IMR-90 (cell line): ENCODE data around the gene TMED10. TPM values are rescaled to one million over a fixed set of nuclear protein-coding genes. Genes with fewer than 3 reads are reported as not detected.

Source experiments
- ATAC-seq: fragments of 200-7000 bp; cut with Tn5 transposase; 2 replicates; pipeline ENCODE4 v1.9.1; 2020; ENCODE audit warnings: low read depth, mild to moderate bottlenecking, moderate library complexity
- BruUV-seq: library from RNA; stranded (reverse); fragments of 400-500 nt; replicated peaks from 2 replicates; lab custom pipeline; 2021; lab: Mats Ljungman, UMichigan
- CTCF ChIA-PET: fragments of 300-600 bp; formaldehyde crosslinking; extraction: SDS; loops from one replicate; lab custom pipeline; 2021; ENCODE audit warnings: antibody characterized with exemption; lab: Yijun Ruan, JAX
- POLR2A ChIA-PET: fragments of 300-600 bp; sonication (Branson Sonifier 250); formaldehyde crosslinking; loops from one replicate; lab custom pipeline; 2022; ENCODE audit warnings: antibody characterized with exemption; ENCODE audit not compliant: unreplicated experiment; lab: Charles Lee
- DNase-seq: peaks from one replicate; pipeline ENCODE4 v3.0.0; 2013
- H2AFZ ChIP-seq: replicated peaks from 2 replicates; pipeline ENCODE3; 2013; ENCODE audit warnings: low read length, mild to moderate bottlenecking; ENCODE audit not compliant: poor library complexity
- H2AK5ac ChIP-seq: 2 replicates; pipeline ENCODE4 v1.6.1; 2013; ENCODE audit warnings: low read depth, low read length, inconsistent platforms
- H2AK9ac ChIP-seq: replicated peaks from 2 replicates; pipeline ENCODE3; 2013; ENCODE audit warnings: mild to moderate bottlenecking, low read depth, low read length, moderate library complexity; ENCODE audit not compliant: poor library complexity
- H2BK120ac ChIP-seq: 2 replicates; pipeline ENCODE4 v1.6.1; 2013; ENCODE audit warnings: low read depth, low read length, inconsistent platforms
- H2BK15ac ChIP-seq: 3 replicates; pipeline ENCODE4 v1.6.1; 2013; ENCODE audit warnings: low read depth, low read length, inconsistent platforms
- H2BK20ac ChIP-seq: 2 replicates; pipeline ENCODE4 v1.6.1; 2013; ENCODE audit warnings: low read depth, mild to moderate bottlenecking, inconsistent platforms, low read length, moderate library complexity
- H2BK5ac ChIP-seq: 2 replicates; pipeline ENCODE4 v1.6.1; 2013; ENCODE audit warnings: mild to moderate bottlenecking, low read depth, low read length, inconsistent platforms; ENCODE audit not compliant: poor library complexity, severe bottlenecking
- H3K14ac ChIP-seq: replicated peaks from 2 replicates; pipeline ENCODE4 v1.6.1; 2013; ENCODE audit warnings: low read depth, low read length, inconsistent platforms
- H3K18ac ChIP-seq: 2 replicates; pipeline ENCODE4 v1.6.1; 2013; ENCODE audit warnings: low read depth, low read length, control low read depth
- H3K23ac ChIP-seq: 2 replicates; pipeline ENCODE4 v1.6.1; 2013; ENCODE audit warnings: low read depth, low read length, inconsistent platforms
- H3K27ac ChIP-seq: 2 replicates; pipeline ENCODE4 v1.5.1; 2013; ENCODE audit warnings: mild to moderate bottlenecking, control low read depth, low read length; ENCODE audit not compliant: insufficient read depth
- H3K27me3 ChIP-seq: 2 replicates; pipeline ENCODE4 v1.6.1; 2013; ENCODE audit warnings: low read length; ENCODE audit not compliant: control insufficient read depth, insufficient read depth
- H3K36me3 ChIP-seq: 2 replicates; pipeline ENCODE4 v1.6.1; 2013; ENCODE audit warnings: low read length, mixed read lengths; ENCODE audit not compliant: control insufficient read depth, insufficient read depth
- H3K4ac ChIP-seq: 2 replicates; pipeline ENCODE4 v1.6.1; 2013; ENCODE audit warnings: low read depth, low read length, inconsistent platforms
- H3K4me1 ChIP-seq: 2 replicates; pipeline ENCODE4 v1.6.1; 2013; ENCODE audit warnings: low read length, mixed read lengths; ENCODE audit not compliant: control insufficient read depth, insufficient read depth
- H3K4me2 ChIP-seq: 2 replicates; pipeline ENCODE4 v1.6.1; 2013; ENCODE audit warnings: low read depth, mild to moderate bottlenecking, control low read depth, low read length, moderate library complexity
- H3K4me3 ChIP-seq: 2 replicates; pipeline ENCODE4 v1.5.1; 2013; ENCODE audit warnings: low read depth, mild to moderate bottlenecking, control low read depth, low read length, moderate library complexity; ENCODE audit not compliant: insufficient read depth
- H3K56ac ChIP-seq: 2 replicates; pipeline ENCODE4 v1.6.1; 2013; ENCODE audit warnings: low read length, inconsistent platforms; ENCODE audit not compliant: insufficient read depth; ENCODE audit errors: extremely low read depth
- H3K79me1 ChIP-seq, 2 experiments: 2 replicates each; pipeline ENCODE4 v1.6.1; 2013; ENCODE audit warnings: low read length in 2 of 2, inconsistent platforms in 1 of 2, low read depth in 1 of 2
- H3K9ac ChIP-seq: 2 replicates; pipeline ENCODE4 v1.6.1; 2013; ENCODE audit warnings: low read depth, low read length, control low read depth
- H3K9me1 ChIP-seq: 2 replicates; pipeline ENCODE4 v1.6.1; 2013; ENCODE audit warnings: low read length, inconsistent platforms; ENCODE audit not compliant: insufficient read depth
- H3K9me3 ChIP-seq: 2 replicates; pipeline ENCODE4 v1.6.1; 2013; ENCODE audit warnings: low read length; ENCODE audit not compliant: control insufficient read depth, insufficient read depth
- H4K20me1 ChIP-seq: 2 replicates; pipeline ENCODE4 v1.6.1; 2013; ENCODE audit warnings: low read length, inconsistent platforms; ENCODE audit not compliant: insufficient read depth
- H4K5ac ChIP-seq: 2 replicates; pipeline ENCODE4 v1.6.1; 2013; ENCODE audit warnings: mild to moderate bottlenecking, low read depth, low read length, control low read depth
- H4K8ac ChIP-seq, 2 experiments: 2 replicates each; pipeline ENCODE4 v1.6.1; 2013; ENCODE audit warnings: low read depth in 2 of 2, low read length in 2 of 2, control low read depth in 1 of 2, inconsistent platforms in 1 of 2
- H4K91ac ChIP-seq: 2 replicates; pipeline ENCODE4 v1.6.1; 2013; ENCODE audit warnings: low read depth, low read length, inconsistent platforms; ENCODE audit not compliant: insufficient read depth
- BHLHE40 ChIP-seq: fragments of 150-350 bp; IDR thresholded peaks from 2 replicates; pipeline ENCODE4 v1.6.1; 2016; ENCODE audit warnings: mild to moderate bottlenecking, low read depth, low read length
- CTCF ChIP-seq: conservative IDR thresholded peaks from 2 replicates; pipeline ENCODE4 v1.5.1; 2012; ENCODE audit warnings: mild to moderate bottlenecking, low read depth, low read length, improper control_type of control experiment
- MAFK ChIP-seq: IDR thresholded peaks from 2 replicates; pipeline ENCODE4 v1.6.1; 2012; ENCODE audit warnings: low read depth, low read length, improper control_type of control experiment
- NFE2L2 ChIP-seq: fragments of 150-350 bp; IDR thresholded peaks from 2 replicates; pipeline ENCODE4 v1.6.1; 2016; ENCODE audit warnings: low read depth, mild to moderate bottlenecking, low read length
- POLR2A ChIP-seq: IDR thresholded peaks from 2 replicates; pipeline ENCODE4 v1.6.1; 2012; ENCODE audit warnings: mild to moderate bottlenecking, low read depth, low read length
- RAD21 ChIP-seq: IDR thresholded peaks from 2 replicates; pipeline ENCODE4 v1.6.1; 2012; ENCODE audit warnings: low read length, improper control_type of control experiment
- WGBS, 2 experiments: methylation state at CpG; one replicate each; pipeline versions ENCODE4 v1.1.5 to v1.1.7; 2013; ENCODE audit warnings: missing lambda C conversion rate in 2 of 2; ENCODE audit not compliant: insufficient read length in 1 of 2; ENCODE audit errors: extremely low coverage in 2 of 2; 5-methylcytosine and 5-hydroxymethylcytosine counted together
- dilution Hi-C: fragments of 300-500 bp; cut with HindIII; formaldehyde crosslinking; loops from one replicate; pipeline ENCODE4 v1.14.3; 2018; ENCODE audit warnings: low sequenced_read_pairs; ENCODE audit not compliant: unreplicated experiment
- in situ Hi-C: fragments of 300-500 bp; cut with MboI; formaldehyde crosslinking; loops from 3 replicates; pipeline ENCODE4 v1.14.3; 2019; ENCODE audit warnings: low sequenced_read_pairs, inconsistent platforms, mixed read lengths
- intact Hi-C: fragments of 100-400 bp; cut with micrococcal nuclease; formaldehyde crosslinking; loops from 2 replicates; pipeline ENCODE4 v1.10.0; 2022
- polyA plus RNA-seq, 3 experiments: library from polyadenylated mRNA; depleted of rRNA; stranded (reverse); fragments of >200 nt; gene quantifications; 2 replicates each; pipeline ENCODE4 v1.2.3, GENCODE V29; 2012; ENCODE audit warnings: low replicate concordance in 1 of 3
- total RNA-seq: library from RNA; depleted of rRNA; stranded (reverse); fragments of >200 nt; gene quantifications from 2 replicates; pipeline ENCODE4 v1.2.3, GENCODE V29; 2012
- TF ChIP-seq, protein P1 (sequence below): fragments of 150-350 bp; IDR thresholded peaks from 2 replicates; pipeline ENCODE4 v1.6.1; 2016; ENCODE audit warnings: low read depth, mild to moderate bottlenecking, low read length, moderate library complexity, borderline replicate concordance

The TMED10 gene
- total and polyA plus RNA-seq, 2 of the 4 experiments (the other 2 are of a cell fraction): 254 to 441 TPM

DNA sequence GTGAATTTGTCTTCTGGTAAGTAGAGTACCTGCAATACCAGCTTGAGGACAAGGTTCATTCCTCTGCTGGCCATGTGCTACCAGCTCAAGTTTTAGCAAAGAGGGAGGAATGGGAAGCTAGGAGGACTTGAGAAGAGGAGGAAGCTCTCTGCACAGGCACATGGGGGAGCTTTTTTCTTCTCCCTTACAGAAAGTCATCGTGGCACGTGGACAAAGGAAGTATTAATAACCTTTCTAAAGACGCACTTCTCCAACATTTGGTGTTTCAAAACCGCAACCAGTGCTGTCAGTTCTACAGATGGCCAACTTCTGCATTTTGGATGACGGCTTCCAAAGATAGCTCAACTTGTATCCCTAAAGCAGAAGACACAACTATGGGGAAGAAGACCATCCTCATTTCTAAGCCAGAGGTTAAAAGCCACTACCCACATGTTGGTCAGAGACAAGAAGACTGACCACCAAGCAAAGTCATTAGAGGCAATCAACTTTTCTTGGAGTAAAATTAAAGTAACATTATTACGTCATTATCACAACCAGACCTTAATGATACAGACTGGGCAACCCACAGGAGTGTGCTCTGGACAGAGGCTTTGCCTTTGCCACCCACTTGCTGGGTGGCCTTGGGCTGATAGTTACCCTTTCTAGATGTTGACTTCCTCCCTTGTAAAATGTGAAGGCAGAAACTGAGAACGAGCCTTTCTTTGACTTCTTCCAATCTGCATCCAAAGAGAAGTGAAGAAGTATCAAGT, 12.3 kb upstream of the TMED10 start:
- H4K5ac ChIP-seq: no peak overlapping the region
- no peak overlapping the region for H2AK9ac ChIP-seq
- H2BK20ac ChIP-seq: no peak overlapping the region
- H2AK5ac ChIP-seq: no peak overlapping the region
- no peak overlapping the region for H3K18ac ChIP-seq
- in situ Hi-C loops (no loop called here), intact Hi-C loops (no loop called here), dilution Hi-C loops (no loop called here)
- no CpG with 5 or more reads among the region's 7 CpGs for WGBS, 2 experiments
- H3K36me3 ChIP-seq: no peaks in the 10 kb centered on the region
- no peak overlapping the region for H3K14ac ChIP-seq
- no peak for ATAC-seq
- H2AFZ ChIP-seq: no peak overlapping the region
- H3K4ac ChIP-seq: no peak overlapping the region
- TF ChIP-seq MAFK: no peak
- TF ChIP-seq RAD21: no peak
- TF ChIP-seq NFE2L2: no peak
- no peak for TF ChIP-seq BHLHE40
- TF ChIP-seq, protein P1, sequence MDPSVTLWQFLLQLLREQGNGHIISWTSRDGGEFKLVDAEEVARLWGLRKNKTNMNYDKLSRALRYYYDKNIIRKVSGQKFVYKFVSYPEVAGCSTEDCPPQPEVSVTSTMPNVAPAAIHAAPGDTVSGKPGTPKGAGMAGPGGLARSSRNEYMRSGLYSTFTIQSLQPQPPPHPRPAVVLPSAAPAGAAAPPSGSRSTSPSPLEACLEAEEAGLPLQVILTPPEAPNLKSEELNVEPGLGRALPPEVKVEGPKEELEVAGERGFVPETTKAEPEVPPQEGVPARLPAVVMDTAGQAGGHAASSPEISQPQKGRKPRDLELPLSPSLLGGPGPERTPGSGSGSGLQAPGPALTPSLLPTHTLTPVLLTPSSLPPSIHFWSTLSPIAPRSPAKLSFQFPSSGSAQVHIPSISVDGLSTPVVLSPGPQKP: no peak
- TF ChIP-seq POLR2A: no peak
- TF ChIP-seq CTCF: no peak
- H4K8ac ChIP-seq: no peak overlapping the region
- no peak for DNase-seq
- no peaks in the 10 kb centered on the region for H3K9me1 ChIP-seq
- H2BK15ac ChIP-seq: no peak overlapping the region
- no peaks in the 10 kb centered on the region for H3K79me1 ChIP-seq
- no peak overlapping the region for H2BK120ac ChIP-seq
- H3K9ac ChIP-seq: no peak overlapping the region
- CTCF ChIA-PET: no interaction called here
- H3K4me3 ChIP-seq: no peak overlapping the region
- H2BK5ac ChIP-seq: no peak overlapping the region
- no peaks in the 10 kb centered on the region for H4K20me1 ChIP-seq
- no peaks in the 10 kb centered on the region for H3K9me3 ChIP-seq
- H3K4me1 ChIP-seq: peaks cover 3% of the 10 kb centered on the region; the same call in 1 of the 2 replicates
- no TSS peak for BruUV-seq
- H3K27ac ChIP-seq: no peak overlapping the region
- POLR2A ChIA-PET: no interaction called here
- H3K56ac ChIP-seq: no peak overlapping the region
- H3K4me2 ChIP-seq: no peak overlapping the region
- H3K23ac ChIP-seq: no peak overlapping the region
- H3K27me3 ChIP-seq: no peaks in the 10 kb centered on the region
- H4K91ac ChIP-seq: no peak overlapping the region
